Stimulated activated CD4-positive, alpha-beta T cell treated with anti-CD3 and anti-CD28 coated beads, Interleukin-2, amount 100 ng/mL, for 4 hours (primary cell): ENCODE measurements around the gene LHX5.

Experiments
- DNase-seq: peaks from one replicate; pipeline ENCODE4 v3.0.0-alpha.2; 2020; ENCODE audit warnings: low read depth

The LHX5 gene

DNA sequence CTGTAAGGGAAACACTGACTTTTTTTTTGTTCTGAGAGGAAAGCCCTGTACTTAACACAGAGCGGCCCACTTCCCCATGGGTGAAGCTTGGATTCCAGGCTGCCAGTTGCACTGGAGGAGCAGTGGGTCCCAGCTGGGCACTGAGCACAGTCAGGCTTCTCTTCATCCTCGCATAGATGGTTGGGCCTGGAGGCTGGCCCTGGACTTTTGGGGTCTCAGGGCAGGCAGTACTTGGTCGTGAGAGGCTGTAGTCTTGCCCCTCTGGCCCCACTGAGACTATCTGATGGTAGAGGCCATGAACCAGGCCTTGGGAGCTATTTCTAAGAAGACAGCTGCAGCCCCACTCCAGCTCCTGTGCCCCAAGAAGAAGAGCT, 6.2 kb upstream of the LHX5 start:
- no peak for DNase-seq

DNA sequence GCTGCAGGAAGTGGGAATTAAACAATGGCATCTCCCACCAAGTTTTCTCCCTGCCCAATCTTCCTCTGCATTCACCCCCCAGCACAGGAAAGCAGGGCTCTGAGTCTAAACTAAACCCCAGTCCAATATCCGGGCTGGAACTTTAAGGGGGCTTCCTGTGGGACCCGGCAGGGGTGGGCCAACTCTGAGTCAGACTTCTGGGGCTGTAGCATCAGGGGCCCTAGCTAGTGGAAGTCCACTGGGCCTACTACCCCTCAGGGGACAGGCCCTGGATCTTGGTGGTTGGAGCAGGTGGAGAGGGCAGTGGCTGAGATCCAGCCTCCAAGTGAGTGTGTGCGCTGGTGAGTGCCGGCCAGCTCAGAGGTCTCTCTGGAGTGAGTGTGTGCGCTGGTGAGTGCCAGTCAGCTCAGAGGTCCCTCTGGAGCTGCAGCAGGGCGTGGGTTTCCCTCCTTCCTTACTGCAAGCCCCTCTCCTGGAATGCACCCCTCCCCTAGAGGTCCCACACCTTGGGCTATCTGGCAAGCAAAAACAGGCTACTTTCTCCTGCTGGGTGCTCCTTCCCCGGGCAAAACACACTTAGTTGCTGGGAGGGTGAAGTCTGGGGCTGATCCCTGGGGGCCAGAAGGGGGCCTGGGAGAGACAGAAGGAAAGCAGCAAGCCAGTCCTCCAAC, 5.6 kb upstream of the LHX5 start:
- DNase-seq, result no peak

- no peak for DNase-seq
These were observed 4.7 kb upstream of the LHX5 start for GRCh38 chr12:113476176-113476986.

GRCh38 chr12:113475451-113476175, 3.9 kb upstream of the LHX5 start:
- no peak for DNase-seq

- DNase-seq, result no peak
These were observed 3.2 kb upstream of the LHX5 start for GRCh38 chr12:113474635-113475436.

- DNase-seq, result no peak
These were observed 2.3 kb upstream of the LHX5 start for GRCh38 chr12:113473942-113474341.

DNA sequence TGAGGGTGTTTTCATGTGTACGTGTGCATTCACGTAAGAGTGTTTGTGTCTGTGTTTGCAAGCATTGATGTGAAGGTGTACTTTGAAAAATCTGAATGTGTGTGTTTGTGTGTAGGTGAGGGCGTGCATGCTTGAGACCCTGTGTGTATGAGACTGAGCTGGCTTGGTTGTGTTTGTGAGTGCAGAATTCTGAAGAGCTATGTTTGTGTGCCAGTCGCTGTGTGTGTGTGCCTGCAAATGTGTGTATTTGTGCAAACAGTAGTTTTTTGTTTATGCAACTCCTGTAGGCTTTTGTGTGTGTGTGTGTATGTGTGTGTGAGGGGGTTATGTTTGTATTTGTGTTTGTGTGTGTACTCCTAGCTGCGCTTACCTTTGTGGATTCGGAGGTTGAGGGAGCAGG, 1.7 kb upstream of the LHX5 start:
- DNase-seq, result no peak

DNA sequence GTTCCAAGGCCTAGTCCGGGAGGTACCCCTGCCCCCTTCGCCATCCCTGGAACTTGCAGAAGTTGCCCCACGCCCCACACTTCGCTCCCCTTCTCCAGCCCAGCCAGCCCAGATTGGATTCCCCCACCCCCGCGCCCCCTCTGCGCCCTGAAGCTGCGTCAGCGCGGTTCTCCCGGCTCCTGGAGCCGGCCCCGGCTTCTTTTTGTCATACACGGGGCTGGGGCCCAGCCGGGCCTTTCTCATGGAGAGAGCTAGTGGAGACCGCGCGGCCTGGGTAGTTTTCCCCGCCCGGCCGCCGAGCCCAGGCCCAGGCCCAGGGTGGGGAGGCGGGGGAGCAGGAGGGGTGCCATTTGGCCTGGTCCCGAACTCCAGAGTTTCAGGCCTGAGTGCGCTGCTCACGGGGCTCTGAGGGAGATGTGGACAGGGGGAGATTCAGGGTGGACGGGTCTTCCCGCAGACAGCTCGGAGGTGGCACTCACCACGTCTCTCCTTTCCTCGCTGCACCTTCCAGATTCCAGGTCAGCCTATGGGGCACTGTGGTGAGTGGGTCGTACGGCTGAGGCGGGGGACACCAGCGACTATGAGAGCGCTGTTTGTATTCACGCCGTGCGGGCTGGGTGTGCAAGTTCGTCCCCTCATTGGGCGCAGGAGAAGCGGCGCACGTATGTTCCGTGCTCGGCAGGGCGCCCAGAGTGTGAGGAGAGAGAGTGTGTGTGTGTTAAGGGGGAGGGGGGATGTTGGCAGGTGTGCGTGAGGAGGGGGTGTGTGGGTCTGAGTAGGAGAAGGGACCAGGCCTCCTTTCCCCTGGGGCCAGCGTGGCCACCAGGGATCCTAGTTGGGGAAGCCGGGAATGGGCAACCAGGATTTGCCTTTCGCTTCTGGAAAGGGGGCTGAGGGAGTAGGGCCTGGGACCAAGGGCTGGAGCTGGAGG, 785 bp upstream of the LHX5 start:
- DNase-seq, result no peak

DNA sequence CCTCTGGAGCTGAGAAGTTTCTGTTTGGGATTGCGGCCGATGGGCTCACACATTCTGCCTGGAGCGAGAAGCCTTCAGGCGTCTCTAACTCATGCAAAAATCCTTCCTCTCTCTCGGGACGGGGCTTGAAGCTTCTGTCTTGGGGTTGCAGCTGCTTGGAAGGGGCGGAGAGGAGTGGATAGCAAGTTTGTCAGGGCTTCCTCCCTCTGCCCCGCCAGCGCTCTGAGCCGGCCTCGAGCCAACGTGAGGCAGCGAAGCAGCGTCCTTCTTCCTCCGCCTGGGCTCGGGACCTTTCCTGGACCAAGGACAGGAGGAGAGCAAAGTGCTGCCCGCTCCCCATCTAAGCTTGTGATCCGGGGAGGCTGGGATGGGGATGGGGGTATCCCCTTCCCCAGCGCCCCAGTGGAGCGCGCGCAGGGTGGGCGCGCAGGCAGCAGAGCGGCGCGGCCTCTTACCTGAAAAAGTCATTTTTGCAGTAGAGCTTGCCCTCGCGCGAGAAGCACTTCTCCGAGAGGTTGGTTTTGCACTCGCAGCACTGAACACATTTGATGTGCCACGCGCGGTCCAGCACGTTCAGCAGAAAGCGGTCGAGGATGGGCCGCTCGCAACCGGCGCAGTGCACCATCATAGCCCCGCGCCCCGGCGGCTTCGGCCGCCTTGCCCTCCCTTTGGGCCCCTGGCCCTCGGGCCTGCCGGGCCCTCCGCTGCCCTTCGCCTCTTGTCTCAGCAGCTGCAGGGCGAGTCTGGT, 626 bp downstream of the LHX5 start:
- no peak for DNase-seq

DNA sequence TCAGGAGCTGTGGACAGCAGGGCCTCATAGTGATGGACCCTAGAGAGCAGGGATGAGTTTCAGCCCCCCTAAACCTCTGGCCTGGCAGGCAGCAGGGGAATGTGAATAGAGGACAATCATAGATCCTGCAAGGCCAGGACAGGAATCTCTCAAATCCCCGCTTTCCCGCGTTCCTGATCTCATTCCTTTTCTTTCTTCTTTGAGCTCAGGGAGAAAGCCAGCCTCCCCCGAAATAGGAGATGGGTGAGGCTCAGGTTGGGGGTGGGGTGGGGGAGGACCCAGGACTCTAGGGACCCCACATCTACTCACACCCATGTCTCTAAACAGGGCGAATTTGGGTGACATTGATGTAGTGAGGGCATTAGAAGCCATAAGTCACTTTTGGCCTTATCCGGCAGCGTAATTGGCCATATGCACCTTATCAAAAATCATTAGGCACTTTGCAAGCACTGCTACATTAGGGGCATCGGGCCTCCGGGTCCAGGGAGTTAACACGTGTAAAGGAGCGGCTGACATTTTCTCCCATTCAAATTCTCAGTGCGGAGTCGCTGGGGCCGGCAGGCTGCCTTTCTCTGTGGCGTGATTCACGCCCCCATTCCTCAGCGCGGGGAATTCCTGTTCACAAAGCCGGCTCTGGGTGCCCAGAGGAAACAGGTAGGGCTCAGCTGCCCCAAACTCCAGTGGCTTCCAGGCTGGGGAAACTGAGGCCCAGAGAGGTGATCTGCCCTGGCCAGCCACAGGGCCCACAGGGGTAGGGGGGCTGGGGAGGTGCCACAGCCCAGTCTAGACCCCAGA, 1.5 kb downstream of the LHX5 start:
- DNase-seq, result no peak

DNA sequence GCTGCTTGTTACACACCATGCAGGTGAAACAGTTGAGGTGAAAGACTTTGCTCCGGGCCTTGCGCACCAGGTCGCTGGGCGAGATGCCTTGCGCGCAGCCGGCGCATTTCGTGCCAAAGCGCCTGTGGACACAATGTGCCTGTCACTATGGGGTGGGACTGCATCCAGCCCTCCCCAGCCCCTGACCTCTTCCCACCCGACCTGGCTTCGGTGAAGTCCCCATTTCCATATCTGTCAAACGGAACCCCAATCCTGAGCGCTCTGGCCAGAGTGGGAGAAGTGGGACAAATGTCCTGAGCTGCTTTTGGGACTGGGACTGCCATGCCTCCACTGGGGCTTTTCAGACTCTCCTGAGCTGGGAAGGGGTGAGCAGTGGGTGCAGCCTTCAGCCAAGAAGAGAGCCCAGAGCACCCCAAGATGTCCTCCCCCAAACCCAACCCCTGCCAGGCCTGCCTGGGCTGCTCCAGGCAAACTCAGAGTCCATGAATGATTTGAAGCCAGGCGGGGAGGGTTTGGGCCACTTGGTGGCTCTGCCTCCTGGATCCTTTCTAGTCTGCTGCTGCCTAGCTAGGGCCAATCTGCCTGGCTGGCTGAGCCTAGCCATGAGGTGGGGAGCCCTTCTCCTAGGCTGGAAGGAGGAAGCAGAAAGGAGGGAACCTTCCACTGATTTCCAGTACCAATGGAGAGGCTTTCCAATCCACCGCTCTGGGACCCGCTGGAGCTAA, 2.3 kb downstream of the LHX5 start:
- no peak for DNase-seq

GRCh38 chr12:113468365-113469223, 3.1 kb downstream of the LHX5 start:
- DNase-seq, result no peak

DNA sequence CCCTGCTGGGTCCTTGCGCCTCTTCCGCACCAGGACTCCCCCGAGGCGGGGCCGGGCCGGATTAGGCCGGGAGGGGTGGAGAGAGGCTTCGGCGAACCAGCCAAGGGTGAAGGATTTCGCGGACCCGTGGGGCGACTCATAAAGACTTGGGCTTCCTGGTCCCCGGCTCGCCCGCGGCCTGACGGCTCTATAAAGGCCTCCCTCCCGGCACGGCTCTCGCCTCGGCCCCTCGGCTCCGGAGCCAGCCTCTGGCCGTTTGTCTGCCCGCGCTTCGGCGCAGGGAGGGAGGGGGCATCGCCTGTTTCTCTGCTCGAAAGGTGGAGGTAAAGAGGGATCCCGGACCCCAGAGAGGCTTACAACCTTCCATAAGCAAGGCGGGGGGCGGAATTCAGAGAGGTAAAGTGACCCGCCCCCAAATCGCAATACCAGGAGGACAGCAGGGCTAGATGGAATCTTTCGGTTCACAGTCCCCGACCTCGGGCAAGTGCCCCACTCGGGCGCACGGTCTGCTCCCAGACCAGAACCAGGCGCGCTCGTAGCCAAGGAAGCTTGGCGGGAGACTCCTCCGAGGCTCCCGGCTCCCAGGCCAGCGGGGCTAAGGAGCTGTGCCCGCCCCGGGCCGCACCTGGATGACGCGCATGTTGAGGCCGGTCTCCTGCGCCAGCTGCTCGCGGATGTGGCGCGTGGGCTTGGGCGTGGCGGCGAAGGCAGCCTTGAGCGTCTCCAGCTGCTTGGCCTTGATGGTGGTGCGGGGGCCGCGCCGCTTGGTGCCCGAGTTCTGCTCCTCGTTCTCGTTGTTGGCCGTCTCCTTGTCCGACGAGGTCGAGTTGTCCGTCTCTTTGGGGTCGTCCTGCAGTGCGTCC, 3.9 kb downstream of the LHX5 start:
- no peak for DNase-seq

DNA sequence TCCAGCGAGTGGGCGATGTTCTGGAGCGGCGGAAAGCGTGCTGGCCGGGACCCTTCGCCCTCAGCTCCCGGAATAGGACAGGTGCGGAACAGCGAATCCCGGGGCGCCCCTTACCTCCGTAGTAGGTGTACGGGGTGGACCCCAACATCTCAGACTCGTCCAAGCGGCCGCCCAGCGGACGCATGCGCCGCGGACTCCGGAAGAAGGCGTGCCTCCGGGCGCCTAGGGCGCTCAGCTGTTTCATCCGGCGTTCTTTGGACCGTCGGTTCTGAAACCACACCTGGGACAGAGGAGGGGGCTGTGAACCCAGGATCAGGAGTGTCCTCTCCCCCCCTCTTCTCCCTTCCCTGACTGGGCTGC, 4.5 kb downstream of the LHX5 start:
- DNase-seq, result no peak

- no peak for DNase-seq
These were observed 5.1 kb downstream of the LHX5 start for GRCh38 chr12:113466454-113467141.

GRCh38 chr12:113465808-113466453, 5.7 kb downstream of the LHX5 start:
- no peak for DNase-seq
